IgD-negative memory B cell (primary cell): ENCODE data around the gene LSM5. TPM values are rescaled to one million over a fixed set of nuclear protein-coding genes. Genes with fewer than 3 reads are reported as not detected.
"Not testable (repeated sequence)": the region's sequence is repeated elsewhere in the genome, so short reads cannot be mapped to it uniquely, and the experiment has no call there.

Experiments
- H3K27ac Mint-ChIP-seq, 3 donors: one replicate each; pipeline ENCODE4 v1.8.0; 2020 to 2022; ENCODE audit warnings: mild to moderate bottlenecking in 3 of 3, mixed read lengths in 3 of 3, moderate library complexity in 1 of 3
- H3K27me3 Mint-ChIP-seq: one replicate; pipeline ENCODE4 v1.8.0; 2021; ENCODE audit warnings: mixed read lengths
- H3K36me3 Mint-ChIP-seq: one replicate; pipeline ENCODE4 v1.8.0; 2020; ENCODE audit warnings: mild to moderate bottlenecking, mixed read lengths
- H3K4me1 Mint-ChIP-seq, 3 donors: one replicate each; pipeline ENCODE4 v1.8.0; 2020 to 2022; ENCODE audit warnings: mixed read lengths in 3 of 3, mild to moderate bottlenecking in 1 of 3
- H3K4me3 Mint-ChIP-seq, 4 donors: one replicate each; pipeline ENCODE4 v1.8.0; 2020 to 2022; ENCODE audit warnings: mild to moderate bottlenecking in 4 of 4, mixed read lengths in 4 of 4, moderate library complexity in 3 of 4
- H3K9me3 Mint-ChIP-seq, 3 donors: one replicate each; pipeline ENCODE4 v1.8.0; 2020 to 2021; ENCODE audit warnings: mixed read lengths in 3 of 3, mild to moderate bottlenecking in 1 of 3
- polyA plus RNA-seq: library from polyadenylated mRNA; unstranded; fragments of 300-500 nt; fragmentation: Illumina TruSeq; gene quantifications from one replicate; pipeline ENCODE4 v1.2.3, GENCODE V29; 2021

Gene LSM5
- polyA plus RNA-seq, 1 donor from 2014 or later: 91.7 TPM

- Mint-ChIP-seq H3K9me3 (no peaks in the 10 kb centered on the region), H3K27ac (peak within 1 kb of the TSS; percentile 91 to 97 (median 94)), H3K4me3 (peak within 1 kb of the TSS; percentile 84 to 99 (median 96)), H3K27me3 (no peaks in the 10 kb centered on the region), H3K4me1 (peaks cover 13 to 19% (median 18%) of the 10 kb centered on the region in 3 donors), H3K36me3 (peaks cover 6% of the 10 kb centered on the region)
Measured at GRCh38 chr7:32495298-32496051, 5.3 kb upstream of the LSM5 start, which contains the start of gene AVL9. Gene AVL9, plus strand, starts transcription at chr7:32495489. Its CDS starts 221 bp downstream, at chr7:32495710.

GRCh38 chr7:32494946-32495297 lies 4.7 kb upstream of the LSM5 start:
- no peaks in the 10 kb centered on the region for H3K9me3 Mint-ChIP-seq
- peaks cover 3% of the 10 kb centered on the region for H3K36me3 Mint-ChIP-seq
- peak overlapping the region; percentile 91 to 96 (median 94) for H3K27ac Mint-ChIP-seq
- no peaks in the 10 kb centered on the region for H3K27me3 Mint-ChIP-seq
- H3K4me3 Mint-ChIP-seq: peak overlapping the region; percentile 84 to 99 (median 96)
- peaks cover 11 to 25% (median 19%) of the 10 kb centered on the region in 3 donors for H3K4me1 Mint-ChIP-seq

- peak overlapping the region; percentile 89 to 98 (median 94) for H3K27ac Mint-ChIP-seq
- peaks cover 16 to 22% (median 19%) of the 10 kb centered on the region in 3 donors for H3K4me1 Mint-ChIP-seq
- H3K27me3 Mint-ChIP-seq: no peaks in the 10 kb centered on the region
- no peaks in the 10 kb centered on the region for H3K9me3 Mint-ChIP-seq
- H3K36me3 Mint-ChIP-seq: peaks cover 3% of the 10 kb centered on the region
- H3K4me3 Mint-ChIP-seq: peak overlapping the region; percentile 89 to 96 (median 94)
Measured at GRCh38 chr7:32489788-32490126, 423 bp downstream of the LSM5 start.

- peaks cover 5% of the 10 kb centered on the region for H3K27me3 Mint-ChIP-seq
- H3K36me3 Mint-ChIP-seq: no peaks in the 10 kb centered on the region
- no peak overlapping the region for H3K4me3 Mint-ChIP-seq
- H3K9me3 Mint-ChIP-seq: no peaks in the 10 kb centered on the region
- peak overlapping the region in 1 of 3 donors; percentile 24 for H3K27ac Mint-ChIP-seq
- no peaks in the 10 kb centered on the region for H3K4me1 Mint-ChIP-seq
Measured at GRCh38 chr7:32481921-32482320, 8.3 kb downstream of the LSM5 start.

GRCh38 chr7:32481176-32481575 lies 9.0 kb downstream of the LSM5 start:
- H3K27me3 Mint-ChIP-seq: peaks cover 5% of the 10 kb centered on the region
- no peaks in the 10 kb centered on the region for H3K9me3 Mint-ChIP-seq
- no peak overlapping the region for H3K27ac Mint-ChIP-seq
- no peak overlapping the region for H3K4me3 Mint-ChIP-seq
- no peaks in the 10 kb centered on the region for H3K4me1 Mint-ChIP-seq
- no peaks in the 10 kb centered on the region for H3K36me3 Mint-ChIP-seq

- Mint-ChIP-seq H3K4me1 (no peaks in the 10 kb centered on the region), H3K4me3 (no peak overlapping the region)
Measured at GRCh38 chr7:32479574-32480200, 10.5 kb downstream of the LSM5 start.

GRCh38 chr7:32477649-32477980 lies 12.6 kb downstream of the LSM5 start:
- Mint-ChIP-seq H3K27me3 (peaks cover 5% of the 10 kb centered on the region), H3K27ac (no peak overlapping the region), H3K4me3 (no peak overlapping the region), H3K36me3 (no peaks in the 10 kb centered on the region), H3K4me1 (no peaks in the 10 kb centered on the region), H3K9me3 (no peaks in the 10 kb centered on the region)

More at GRCh38 chr7:32479574-32480200, 10.5 kb downstream of the LSM5 start:
- Mint-ChIP-seq H3K27ac (no peak overlapping the region), H3K9me3 (no peaks in the 10 kb centered on the region), H3K27me3 (peaks cover 5% of the 10 kb centered on the region), H3K36me3 (no peaks in the 10 kb centered on the region)

- no peak overlapping the region for H3K4me3 Mint-ChIP-seq
- peaks cover 0 to 2% (median under 1%) of the 10 kb centered on the region in 3 donors for H3K4me1 Mint-ChIP-seq
- H3K27me3 Mint-ChIP-seq: peaks cover 5% of the 10 kb centered on the region
- no peaks in the 10 kb centered on the region for H3K36me3 Mint-ChIP-seq
- no peak overlapping the region for H3K27ac Mint-ChIP-seq
- no peaks in the 10 kb centered on the region for H3K9me3 Mint-ChIP-seq
Measured at GRCh38 chr7:32476816-32477648, 13.1 kb downstream of the LSM5 start.

- Mint-ChIP-seq H3K27ac (no peak overlapping the region), H3K27me3 (no peaks in the 10 kb centered on the region), H3K36me3 (no peaks in the 10 kb centered on the region), H3K4me1 (peaks cover 0 to 3% (median 2%) of the 10 kb centered on the region in 3 donors), H3K4me3 (no peak overlapping the region), H3K9me3 (no peaks in the 10 kb centered on the region)
Measured at GRCh38 chr7:32474008-32474407, 16.2 kb downstream of the LSM5 start.

- H3K27me3 Mint-ChIP-seq: no peaks in the 10 kb centered on the region
- peaks cover 0 to 3% (median 2%) of the 10 kb centered on the region in 3 donors for H3K4me1 Mint-ChIP-seq
- H3K9me3 Mint-ChIP-seq: no peaks in the 10 kb centered on the region
- H3K36me3 Mint-ChIP-seq: no peaks in the 10 kb centered on the region
- no peak overlapping the region for H3K27ac Mint-ChIP-seq
- H3K4me3 Mint-ChIP-seq: no peak overlapping the region
Measured at GRCh38 chr7:32472015-32472414, 18.2 kb downstream of the LSM5 start.

- Mint-ChIP-seq H3K9me3 (no peaks in the 10 kb centered on the region), H3K27ac (no peak overlapping the region), H3K4me1 (peaks cover 0 to 3% (median 2%) of the 10 kb centered on the region in 3 donors), H3K36me3 (no peaks in the 10 kb centered on the region), H3K27me3 (no peaks in the 10 kb centered on the region), H3K4me3 (no peak overlapping the region)
Measured at GRCh38 chr7:32470871-32471270, 19.3 kb downstream of the LSM5 start.

GRCh38 chr7:32470004-32470403 lies 20.2 kb downstream of the LSM5 start:
- not testable (repeated sequence) for H3K27ac Mint-ChIP-seq, H3K9me3 Mint-ChIP-seq, H3K4me3 Mint-ChIP-seq, H3K36me3 Mint-ChIP-seq, H3K4me1 Mint-ChIP-seq, H3K27me3 Mint-ChIP-seq

- not testable (repeated sequence) for H3K27ac Mint-ChIP-seq, H3K36me3 Mint-ChIP-seq, H3K4me3 Mint-ChIP-seq, H3K27me3 Mint-ChIP-seq, H3K9me3 Mint-ChIP-seq, H3K4me1 Mint-ChIP-seq
Measured at GRCh38 chr7:32464641-32465416, 25.4 kb downstream of the LSM5 start.

GRCh38 chr7:32462977-32463376 lies 27.2 kb downstream of the LSM5 start:
- Mint-ChIP-seq H3K27me3 (peaks cover 2% of the 10 kb centered on the region), H3K4me1 (no peaks in the 10 kb centered on the region)

GRCh38 chr7:32462451-32462850 lies 27.7 kb downstream of the LSM5 start:
- Mint-ChIP-seq H3K4me3 (no peak overlapping the region), H3K36me3 (no peaks in the 10 kb centered on the region), H3K9me3 (peaks cover 0 to 2% (median 0%) of the 10 kb centered on the region in 3 donors), H3K27me3 (peaks cover 2% of the 10 kb centered on the region), H3K27ac (no peak overlapping the region), H3K4me1 (no peaks in the 10 kb centered on the region)

More at GRCh38 chr7:32462977-32463376, 27.2 kb downstream of the LSM5 start:
- Mint-ChIP-seq H3K4me3 (no peak overlapping the region), H3K9me3 (peaks cover 0 to 2% (median 0%) of the 10 kb centered on the region in 3 donors), H3K27ac (peak overlapping the region in 1 of 3 donors; percentile 61), H3K36me3 (no peaks in the 10 kb centered on the region)
